Right lobe of liver (tissue), 6 donors: Measurements from ENCODE around the gene SMAD7. TPM values are rescaled to one million over a fixed set of nuclear protein-coding genes. Genes with fewer than 3 reads are reported as not detected.

Source experiments
- ATAC-seq, 4 donors: fragments of 200-7000 bp; cut with Tn5 transposase; one replicate each; pipeline ENCODE4 v1.9.1; 2020; ENCODE audit warnings: mild to moderate bottlenecking in 4 of 4, moderate library complexity in 4 of 4
- DNase-seq, 3 donors: peaks; one replicate each; pipeline ENCODE4 v3.0.0-alpha.2; 2020
- H3K27ac ChIP-seq, 3 donors: fragments of 200-600 bp; one replicate each; pipeline ENCODE4 v1.8.0; 2022
- H3K27me3 ChIP-seq, 2 donors: fragments of 200-600 bp; one replicate each; pipeline ENCODE4 v1.8.0; 2022
- H3K36me3 ChIP-seq, 4 donors: fragments of 200-600 bp; sonication (generic) in 1 of 4; one replicate each; pipeline versions ENCODE4 v1.5.1 to v1.8.0; 2017 to 2022; ENCODE audit warnings: control low read depth in 1 of 4
- H3K4me1 ChIP-seq, 4 donors: fragments of 200-600 bp; sonication (generic) in 1 of 4; one replicate each; pipeline versions ENCODE4 v1.5.1 to v1.8.0; 2017 to 2022; ENCODE audit warnings: control low read depth in 1 of 4
- H3K4me3 ChIP-seq, 3 donors: fragments of 200-600 bp; one replicate each; pipeline ENCODE4 v1.8.0; 2022
- H3K9me3 ChIP-seq, 4 donors: fragments of 200-600 bp; sonication (generic) in 1 of 4; one replicate each; pipeline versions ENCODE4 v1.5.1 to v1.8.0; 2017 to 2022; ENCODE audit warnings: control low read depth in 1 of 4
- POLR2A ChIP-seq: fragments of 450-650 bp; IDR thresholded peaks from one replicate; pipeline ENCODE4 v1.6.1; 2017; ENCODE audit warnings: antibody characterized with exemption, mild to moderate bottlenecking
- WGBS: methylation state at CpG from one replicate; pipeline ENCODE4 v1.1.6; 2018; ENCODE audit warnings: low coverage, low lambda C conversion rate; ENCODE audit not compliant: insufficient coverage; ENCODE audit errors: missing lambda C conversion rate; 5-methylcytosine and 5-hydroxymethylcytosine counted together
- intact Hi-C, 2 donors: fragments of 100-400 bp; cut with DNase I; formaldehyde crosslinking; loops; one replicate each; pipeline versions ENCODE4 v1.11.2 to v1.14.1; 2022
- total RNA-seq, 6 experiments: library from RNA; depleted of rRNA in 2 of 6; stranded (reverse); fragments of >200 nt in 2 of 6; fragmentation: NEBNext Ultra II Directional in 3 of 6; extraction: Animal tissue kit (Norgen Biotek cat#: 25700) in 3 of 6; gene quantifications; one replicate each; pipeline versions ENCODE4 v1.1.0 to v1.2.4, GENCODE V29; 2016 to 2023
- TF ChIP-seq, protein P1 (sequence below), 4 donors: fragments of 200-600 bp in 3 of 4; fragments of 450-650 bp in 1 of 4; IDR thresholded peaks; one replicate each; pipeline versions ENCODE4 v1.5.1 to v1.8.0; 2016 to 2022; ENCODE audit warnings: antibody characterized with exemption in 4 of 4, mild to moderate bottlenecking in 2 of 4
- donor health status: DM: no; HTN: yes; CAD: no.
- donor health status: DM: no; HTN: no; CAD: no.
- donor health status: DM: no; HTN: no; CAD: no.
- donor health status: DM: no; HTN: yes; CAD: no.
- donor health status: DM: no; HTN: yes; CAD: no.

SMAD7 gene
- total RNA-seq, 6 experiments from 2014 or later, result 8.2 to 13.5 (median 11.0) TPM

DNA sequence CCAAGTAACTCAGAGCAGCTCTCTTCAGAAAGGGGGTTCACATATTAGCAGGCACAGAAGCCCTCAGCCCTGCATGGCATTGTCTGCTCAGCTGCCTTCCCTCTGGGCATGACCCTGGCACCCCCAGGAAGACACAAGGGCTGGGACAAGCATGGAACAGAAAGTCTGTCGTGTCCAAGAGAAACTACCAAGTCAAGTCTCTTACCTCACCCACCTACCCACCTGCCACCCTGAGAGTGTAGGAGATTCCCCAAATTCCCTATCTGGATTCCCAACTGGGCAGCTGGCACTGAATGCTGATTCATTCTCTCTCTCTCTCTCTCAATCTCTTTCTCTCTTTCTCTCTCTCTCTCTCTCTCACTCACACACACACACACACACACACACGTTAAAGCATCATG, 21.6 kb downstream of the SMAD7 start:
- Histone ChIP-seq H3K4me3 (no peak overlapping the region), H3K36me3 (no peaks in the 10 kb centered on the region), H3K27me3 (no peaks in the 10 kb centered on the region), H3K27ac (peak overlapping the region; percentile 24 to 80 (median 57)), H3K9me3 (no peaks in the 10 kb centered on the region), H3K4me1 (peaks cover 3 to 96% (median 53%) of the 10 kb centered on the region in 4 donors)
- WGBS, result 0% methylated on average over 1 of the region's 2 CpGs
- TF ChIP-seq, protein P1, sequence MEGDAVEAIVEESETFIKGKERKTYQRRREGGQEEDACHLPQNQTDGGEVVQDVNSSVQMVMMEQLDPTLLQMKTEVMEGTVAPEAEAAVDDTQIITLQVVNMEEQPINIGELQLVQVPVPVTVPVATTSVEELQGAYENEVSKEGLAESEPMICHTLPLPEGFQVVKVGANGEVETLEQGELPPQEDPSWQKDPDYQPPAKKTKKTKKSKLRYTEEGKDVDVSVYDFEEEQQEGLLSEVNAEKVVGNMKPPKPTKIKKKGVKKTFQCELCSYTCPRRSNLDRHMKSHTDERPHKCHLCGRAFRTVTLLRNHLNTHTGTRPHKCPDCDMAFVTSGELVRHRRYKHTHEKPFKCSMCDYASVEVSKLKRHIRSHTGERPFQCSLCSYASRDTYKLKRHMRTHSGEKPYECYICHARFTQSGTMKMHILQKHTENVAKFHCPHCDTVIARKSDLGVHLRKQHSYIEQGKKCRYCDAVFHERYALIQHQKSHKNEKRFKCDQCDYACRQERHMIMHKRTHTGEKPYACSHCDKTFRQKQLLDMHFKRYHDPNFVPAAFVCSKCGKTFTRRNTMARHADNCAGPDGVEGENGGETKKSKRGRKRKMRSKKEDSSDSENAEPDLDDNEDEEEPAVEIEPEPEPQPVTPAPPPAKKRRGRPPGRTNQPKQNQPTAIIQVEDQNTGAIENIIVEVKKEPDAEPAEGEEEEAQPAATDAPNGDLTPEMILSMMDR (IDR thresholded peaks at IDR 0.05), result no peak
- TF ChIP-seq POLR2A, result no peak
- intact Hi-C loops, result no loop called here
- ATAC-seq (no peak), DNase-seq (no peak)

DNA sequence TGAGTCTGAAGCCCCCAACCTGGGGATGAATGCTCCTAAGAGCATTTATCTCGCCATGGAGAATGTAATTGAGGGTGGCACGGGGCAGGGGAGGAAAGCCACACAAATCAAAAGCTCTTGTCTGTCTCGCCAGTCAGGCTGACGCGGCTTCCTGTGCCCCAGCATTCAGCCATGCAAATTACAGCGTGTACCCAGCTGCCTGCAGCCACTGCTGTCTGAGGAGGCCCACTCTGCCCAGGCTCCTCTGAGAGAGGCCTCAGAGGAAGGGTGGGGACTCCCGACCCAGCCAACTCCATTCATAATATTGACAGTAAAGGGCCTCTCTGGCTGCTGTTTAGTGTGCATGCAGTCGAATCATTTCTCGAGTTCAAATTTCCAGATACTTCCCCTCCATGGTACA, 22.0 kb downstream of the SMAD7 start:
- DNase-seq (peak in 1 of 3 donors; percentile 66), ATAC-seq (peak; percentile 1 to 4 (median 2))
- TF ChIP-seq, protein P1 (IDR thresholded peaks at IDR 0.05), result no peak
- TF ChIP-seq POLR2A, result no peak
- H3K36me3 ChIP-seq, result no peaks in the 10 kb centered on the region
- intact Hi-C loops, result no loop called here
- H3K27me3 ChIP-seq, result no peaks in the 10 kb centered on the region
- WGBS, result 16% methylated on average over 7 of the region's 9 CpGs
- H3K4me1 ChIP-seq, result peaks cover 3 to 92% (median 52%) of the 10 kb centered on the region in 4 donors
- H3K9me3 ChIP-seq, result no peaks in the 10 kb centered on the region
- peak overlapping the region; percentile 24 to 80 (median 57) for H3K27ac ChIP-seq
- H3K4me3 ChIP-seq, result no peak overlapping the region

DNA sequence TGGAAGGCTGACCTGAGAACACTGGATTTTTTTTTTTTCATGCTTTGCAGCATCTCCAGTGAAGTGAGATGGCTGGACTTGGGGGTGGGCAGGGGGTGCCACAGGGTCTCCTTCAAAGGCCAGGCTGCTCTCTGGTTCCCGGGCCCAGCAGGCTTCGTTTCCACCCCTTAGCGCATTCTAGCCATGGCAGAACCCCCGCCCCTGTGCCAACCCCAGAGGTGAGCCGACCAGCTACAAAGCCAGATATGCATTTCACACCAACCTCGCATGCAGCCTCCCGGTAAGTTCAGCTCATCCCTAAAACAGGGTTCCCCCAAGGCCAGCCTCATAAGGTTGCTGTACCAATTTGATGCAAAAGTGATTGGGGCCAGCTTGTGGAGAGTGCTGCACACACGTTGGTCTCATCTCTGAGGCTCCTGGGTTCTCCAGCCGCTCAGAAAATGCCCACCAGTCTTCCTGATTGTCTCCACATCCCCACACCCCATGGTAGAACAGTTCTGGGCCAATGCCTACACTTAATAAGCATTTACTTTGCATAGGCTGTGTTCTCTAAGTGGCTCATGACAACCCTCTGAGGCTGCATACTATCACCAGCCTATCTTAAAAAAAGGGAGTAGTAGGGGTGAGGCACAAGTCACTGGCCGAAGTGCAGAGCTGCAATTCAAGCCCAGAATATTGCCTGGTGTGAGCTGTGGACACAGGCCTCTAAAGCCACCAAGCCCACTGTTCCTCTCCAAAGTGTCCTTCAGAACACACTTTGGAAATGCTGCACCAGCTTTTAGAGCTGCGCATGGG, 23.3 kb downstream of the SMAD7 start:
- DNase-seq (peak in 1 of 3 donors; percentile 43), ATAC-seq (no peak)
- Histone ChIP-seq H3K27ac (peak overlapping the region in 2 of 3 donors; percentile 49 to 80), H3K4me1 (peaks cover 3 to 79% (median 46%) of the 10 kb centered on the region in 4 donors), H3K36me3 (no peaks in the 10 kb centered on the region), H3K9me3 (no peaks in the 10 kb centered on the region), H3K4me3 (no peak overlapping the region), H3K27me3 (no peaks in the 10 kb centered on the region)
- no peak for TF ChIP-seq POLR2A
- TF ChIP-seq, protein P1 (IDR thresholded peaks at IDR 0.05), result no peak
- intact Hi-C loops, result no loop called here
- 51% methylated on average over 5 of the region's 11 CpGs for WGBS

DNA sequence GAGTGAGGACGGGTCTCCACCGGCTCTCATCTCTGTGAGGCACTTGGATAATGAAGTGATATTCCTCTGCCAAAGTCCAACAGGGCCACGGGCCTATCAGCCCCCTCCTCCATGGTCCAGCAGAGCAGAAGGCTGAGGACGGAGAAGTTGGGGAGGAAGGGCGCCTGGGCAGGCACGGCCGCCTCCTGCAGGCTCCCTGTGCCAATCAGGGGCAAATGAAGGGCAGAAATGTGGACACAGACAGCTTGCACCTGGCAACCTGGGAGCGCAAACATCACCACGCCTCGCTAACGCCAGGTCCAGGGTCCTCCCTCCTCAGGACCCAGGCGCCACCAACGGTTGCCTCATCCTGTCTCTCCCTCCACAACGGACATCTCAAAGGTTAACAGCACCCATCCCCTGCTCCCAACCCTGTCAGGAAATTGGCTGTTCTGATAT, 24.3 kb downstream of the SMAD7 start:
- peak overlapping the region in 2 of 3 donors; percentile 67 to 80 for H3K27ac ChIP-seq
- no peaks in the 10 kb centered on the region for H3K27me3 ChIP-seq
- no peak for TF ChIP-seq POLR2A
- TF ChIP-seq, protein P1 (IDR thresholded peaks at IDR 0.05), result peak in 2 of 4 donors; percentile 28 to 35
- H3K36me3 ChIP-seq, result peaks cover 0 to 2% (median under 1%) of the 10 kb centered on the region in 4 donors
- ATAC-seq, result peak; percentile 71 to 85 (median 82)
- no peaks in the 10 kb centered on the region for H3K9me3 ChIP-seq
- intact Hi-C loops, result no loop called here
- WGBS, result 8% methylated on average over 4 of the region's 14 CpGs
- H3K4me1 ChIP-seq, result peaks cover 3 to 69% (median 41%) of the 10 kb centered on the region in 4 donors
- peak; percentile 85 to 94 (median 94) for DNase-seq
- H3K4me3 ChIP-seq, result no peak overlapping the region
